GM12878 (cell line): ENCODE results near the gene COPB1.

Experiments
- CREM ChIP-seq: IDR thresholded peaks from 2 replicates; pipeline ENCODE4 v1.6.1; 2014; ENCODE audit warnings: antibody characterized with exemption, low read depth
- CTCF ChIP-seq, 3 experiments: IDR thresholded peaks in 2 of 3; conservative IDR thresholded peaks in 1 of 3; 2 replicates each; pipeline ENCODE4 v1.5.1; 2011; ENCODE audit warnings: low read depth in 3 of 3, low read length in 3 of 3, mild to moderate bottlenecking in 3 of 3, control low read depth in 2 of 3, moderate library complexity in 2 of 3, inconsistent platforms in 1 of 3, mixed read lengths in 1 of 3; ENCODE audit not compliant: control insufficient read depth in 2 of 3, insufficient read depth in 1 of 3; ENCODE audit errors: extremely low read depth in 1 of 3
- EP300 ChIP-seq, 2 experiments: fragments of 150-350 bp in 1 of 2; IDR thresholded peaks; 2 replicates each; pipeline ENCODE4 v1.6.1; 2011 to 2012; ENCODE audit warnings: low read depth in 2 of 2, low read length in 2 of 2, borderline replicate concordance in 1 of 2, improper control_type of control experiment in 1 of 2, inconsistent platforms in 1 of 2; ENCODE audit not compliant: control insufficient read depth in 1 of 2
- JUNB ChIP-seq: IDR thresholded peaks from 2 replicates; pipeline ENCODE4 v1.6.1; 2016; ENCODE audit warnings: antibody characterized with exemption, mild to moderate bottlenecking
- KDM1A ChIP-seq: fragments of 200-600 bp; sonication (generic); IDR thresholded peaks from 2 replicates; pipeline ENCODE4 v1.6.1; 2016; ENCODE audit warnings: borderline replicate concordance
- POLR2AphosphoS2 ChIP-seq: IDR thresholded peaks from 2 replicates; pipeline ENCODE4 v1.6.1; 2011; ENCODE audit warnings: low read depth, mild to moderate bottlenecking, low read length, improper control_type of control experiment, moderate library complexity
- POLR2AphosphoS5 ChIP-seq: IDR thresholded peaks from 2 replicates; pipeline ENCODE4 v1.6.1; 2011; ENCODE audit warnings: mild to moderate bottlenecking, low read length, inconsistent platforms
- RAD21 ChIP-seq: IDR thresholded peaks from 2 replicates; pipeline ENCODE4 v1.6.1; 2011; ENCODE audit warnings: mild to moderate bottlenecking, low read depth, low read length, moderate library complexity; ENCODE audit not compliant: insufficient read depth
- TBL1XR1 ChIP-seq: IDR thresholded peaks from 2 replicates; pipeline ENCODE4 v1.6.1; 2012; ENCODE audit warnings: low read depth, low read length, improper control_type of control experiment

DNA sequence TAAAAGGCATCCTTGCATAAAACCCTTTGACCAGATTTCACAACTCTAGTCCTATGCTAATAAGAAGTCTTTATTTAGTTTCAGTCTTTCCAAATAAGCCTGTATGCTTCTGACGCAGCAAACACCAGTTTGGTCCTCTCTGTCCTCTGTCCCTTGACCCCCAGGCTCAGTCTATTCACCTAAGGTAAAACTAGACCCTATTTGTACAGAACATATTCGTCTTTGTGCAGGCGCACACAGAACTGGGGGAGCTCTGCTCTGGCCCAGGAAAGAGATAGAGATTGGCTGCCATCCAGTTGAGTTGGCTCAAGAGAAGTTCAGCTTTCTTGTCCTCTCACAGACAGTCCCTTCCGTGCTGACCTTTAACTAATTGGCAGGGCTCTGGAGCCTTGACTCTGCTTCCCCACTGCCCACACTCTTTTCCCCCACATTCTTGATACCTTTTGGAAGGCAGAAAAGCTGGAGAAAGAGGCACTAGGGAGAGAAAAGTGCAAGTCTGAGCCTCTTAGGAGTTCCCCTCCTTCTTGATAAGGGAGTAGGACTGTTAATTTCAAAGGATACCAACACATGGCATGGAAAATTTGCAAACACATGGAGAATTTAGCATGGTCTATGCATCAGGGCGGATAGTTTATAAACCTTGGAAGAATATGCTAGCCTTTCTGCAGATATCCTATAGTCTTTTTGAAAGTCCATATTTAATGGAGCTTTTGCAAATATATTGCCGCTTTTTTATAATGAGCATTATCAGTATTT is 41.8 kb upstream of the COPB1 start:
- TF ChIP-seq POLR2AphosphoS2 = no peak
- TF ChIP-seq CREM = no peak
- TF ChIP-seq POLR2AphosphoS5 = no peak
- TF ChIP-seq EP300 (IDR thresholded peaks at IDR 0.05; ENCODE audit: borderline replicate concordance in 1 of 2, control insufficient read depth in 1 of 2, low read depth in 2 of 2, low read length in 2 of 2) = no peak
- no peak for TF ChIP-seq RAD21
- TF ChIP-seq CTCF (IDR thresholded peaks at IDR 0.05 in 2 of 3, conservative IDR thresholded peaks at IDR 0.05 in 1 of 3; ENCODE audit: control insufficient read depth in 2 of 3, extremely low read depth in 1 of 3, insufficient read depth in 1 of 3, low read depth in 3 of 3, low read length in 3 of 3) = no peak
- no peak for TF ChIP-seq KDM1A
- no peak for TF ChIP-seq JUNB
- TF ChIP-seq TBL1XR1 = no peak
